ENCODE results near the gene NXPH3. TPM values are rescaled to one million over a fixed set of nuclear protein-coding genes. Genes with fewer than 3 reads are reported as not detected.

The NXPH3 gene
- total and polyA plus RNA-seq, 2 donors (not counting 1 experiment from before 2014, with no cell fraction given) = not detected

DNA sequence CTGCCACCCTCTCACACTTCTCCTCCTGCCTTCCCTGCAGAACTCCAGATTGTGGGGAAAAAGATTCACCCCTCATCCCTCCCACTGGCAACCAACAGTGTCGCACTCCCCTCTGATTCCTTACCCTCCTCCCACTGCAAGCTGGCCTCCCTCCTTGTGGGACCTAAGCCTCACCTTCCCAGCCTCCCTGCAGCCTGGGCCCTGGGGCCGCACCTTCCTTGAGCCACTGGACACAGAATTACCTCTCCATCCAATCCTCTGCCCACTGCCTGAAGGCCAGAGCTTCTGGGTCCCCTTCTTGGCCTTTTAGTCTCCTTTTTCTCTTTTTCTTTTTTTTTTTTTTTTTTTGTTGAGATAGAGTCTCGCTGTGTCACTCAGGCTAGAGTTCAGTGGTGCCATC lies 46.7 kb upstream of the NXPH3 start:
- H3K4me1 Mint-ChIP-seq = no peaks in the 10 kb centered on the region
- Histone ChIP-seq H3K4me3 (ENCODE audit: control extremely low read depth in 1 of 5, extremely low read depth in 1 of 5, insufficient read depth in 1 of 5, low read depth in 2 of 5, low read length in 4 of 5) (no peak overlapping the region), H3K4me1 (ENCODE audit: control insufficient read depth in 2 of 2, insufficient read depth in 2 of 2, low read length in 2 of 2) (no peaks in the 10 kb centered on the region), H4K20me1 (ENCODE audit: control insufficient read depth, insufficient read depth, low read length, poor library complexity, severe bottlenecking) (no peaks in the 10 kb centered on the region), H3K36me3 (replicated peaks in 1 of 2; ENCODE audit: control extremely low read depth in 1 of 2, control insufficient read depth in 1 of 2, extremely low read depth in 1 of 2, insufficient read depth in 2 of 2, low read length in 1 of 2) (no peaks in the 10 kb centered on the region), H3K9ac (ENCODE audit: low read length) (no peak overlapping the region), H3K27ac (ENCODE audit: low read length in 2 of 2) (no peak overlapping the region), H3K4me2 (replicated peaks; ENCODE audit: low read depth, low read length, poor library complexity, severe bottlenecking) (no peak overlapping the region), H3K79me2 (ENCODE audit: control insufficient read depth, insufficient read depth, low read length) (no peaks in the 10 kb centered on the region), H3K27me3 (replicated peaks in 1 of 4; ENCODE audit: control extremely low read depth in 1 of 4, control insufficient read depth in 3 of 4, insufficient read depth in 4 of 4, low read length in 3 of 4) (peaks cover 0 to 6% (median 2%) of the 10 kb centered on the region in 4 experiments), H2AFZ (ENCODE audit: insufficient read depth, low read depth, low read length, poor library complexity, severe bottlenecking) (no peak overlapping the region), H3K9me3 (ENCODE audit: control extremely low read depth in 1 of 3, control insufficient read depth in 2 of 3, insufficient read depth in 1 of 3, low read length in 2 of 3) (no peaks in the 10 kb centered on the region)
- 100% methylated on average over 1 of the region's 3 CpGs for WGBS (ENCODE audit: insufficient coverage)
- intact Hi-C loops (cut with micrococcal nuclease) = no loop called here
- TF ChIP-seq CTCF (IDR thresholded peaks at IDR 0.05) = no peak
- no peak for TF ChIP-seq EZH2 (IDR thresholded peaks at IDR 0.05; ENCODE audit: borderline replicate concordance, insufficient read depth, low read depth, low read length, poor library complexity, severe bottlenecking)
- no peak overlapping the region for H3K4me3 Mint-ChIP-seq
- no peaks in the 10 kb centered on the region for H3K9me3 Mint-ChIP-seq (ENCODE audit: insufficient read depth)
- ATAC-seq (ENCODE audit: low read depth) (no peak), DNase-seq (no peak)
- POLR2A ChIA-PET = no interaction called here
- H3K27me3 Mint-ChIP-seq = peaks cover 54% of the 10 kb centered on the region
- CTCF ChIA-PET = interaction anchor here (0.7 kb wide), 1 partner anchor 32 kb away, joined by 3 read pairs; no protein-coding TSS in a partner anchor
- H3K27ac Mint-ChIP-seq = no peak overlapping the region

- no peak overlapping the region for H3K4me3 Mint-ChIP-seq
- no peak overlapping the region for H2AFZ ChIP-seq (ENCODE audit: insufficient read depth, low read depth, low read length, poor library complexity, severe bottlenecking)
- TF ChIP-seq CTCF (IDR thresholded peaks at IDR 0.05) = no peak
- TF ChIP-seq EZH2 (IDR thresholded peaks at IDR 0.05; ENCODE audit: borderline replicate concordance, insufficient read depth, low read depth, low read length, poor library complexity, severe bottlenecking) = no peak
- no peaks in the 10 kb centered on the region for H3K9me3 ChIP-seq (ENCODE audit: control extremely low read depth in 1 of 3, control insufficient read depth in 2 of 3, insufficient read depth in 1 of 3, low read length in 2 of 3)
- H3K27ac Mint-ChIP-seq = no peak overlapping the region
- H3K9ac ChIP-seq (ENCODE audit: low read length) = no peak overlapping the region
- no peaks in the 10 kb centered on the region for H4K20me1 ChIP-seq (ENCODE audit: control insufficient read depth, insufficient read depth, low read length, poor library complexity, severe bottlenecking)
- peaks cover 0 to 6% (median 3%) of the 10 kb centered on the region in 4 experiments for H3K27me3 ChIP-seq (replicated peaks in 1 of 4; ENCODE audit: control extremely low read depth in 1 of 4, control insufficient read depth in 3 of 4, insufficient read depth in 4 of 4, low read length in 3 of 4)
- no peaks in the 10 kb centered on the region for H3K36me3 ChIP-seq (replicated peaks in 1 of 2; ENCODE audit: control extremely low read depth in 1 of 2, control insufficient read depth in 1 of 2, extremely low read depth in 1 of 2, insufficient read depth in 2 of 2, low read length in 1 of 2)
- intact Hi-C loops (cut with micrococcal nuclease) = no loop called here
- no peak for ATAC-seq (ENCODE audit: low read depth)
- no peak overlapping the region for H3K4me3 ChIP-seq (ENCODE audit: control extremely low read depth in 1 of 5, extremely low read depth in 1 of 5, insufficient read depth in 1 of 5, low read depth in 2 of 5, low read length in 4 of 5)
- no peak overlapping the region for H3K27ac ChIP-seq (ENCODE audit: low read length in 2 of 2)
- H3K4me1 Mint-ChIP-seq = no peaks in the 10 kb centered on the region
- no CpG with 5 or more reads among the region's 1 CpG for WGBS (ENCODE audit: insufficient coverage)
- ChIA-PET CTCF (no interaction called here), POLR2A (no interaction called here)
- no peak for DNase-seq
- no peak overlapping the region for H3K4me2 ChIP-seq (replicated peaks; ENCODE audit: low read depth, low read length, poor library complexity, severe bottlenecking)
- H3K27me3 Mint-ChIP-seq = peaks cover 55% of the 10 kb centered on the region
- H3K4me1 ChIP-seq (ENCODE audit: control insufficient read depth in 2 of 2, insufficient read depth in 2 of 2, low read length in 2 of 2) = no peaks in the 10 kb centered on the region
- no peaks in the 10 kb centered on the region for H3K79me2 ChIP-seq (ENCODE audit: control insufficient read depth, insufficient read depth, low read length)
- no peaks in the 10 kb centered on the region for H3K9me3 Mint-ChIP-seq (ENCODE audit: insufficient read depth)
These were observed 45.6 kb upstream of the NXPH3 start for GRCh38 chr17:49530118-49530517.

Measured in B cell (primary cell).